H1 (cell line): Measurements from ENCODE around the gene NPL. TPM values are rescaled to one million over a fixed set of nuclear protein-coding genes. Genes with fewer than 3 reads are reported as not detected.

Experiments used
- CTCF ChIA-PET: fragments of 300-600 bp; sonication (Branson Sonifier 250); formaldehyde crosslinking; loops from one replicate; lab custom pipeline; 2021; ENCODE audit not compliant: partially characterized antibody; lab: Charles Lee
- POLR2A ChIA-PET: fragments of 300-600 bp; sonication (Branson Sonifier 250); formaldehyde crosslinking; loops from one replicate; lab custom pipeline; 2021; ENCODE audit warnings: inconsistent platforms; ENCODE audit not compliant: partially characterized antibody; lab: Charles Lee
- DNase-seq, 2 experiments: peaks; one replicate each; pipeline versions ENCODE4 v3.0.0 to v3.0.0-alpha.2; 2010 to 2022; ENCODE audit warnings: low spot score in 2 of 2, low read depth in 1 of 2, mixed read lengths in 1 of 2
- FAIRE-seq: peaks from 2 replicates; lab custom pipeline; 2011; peaks lifted over from hg19 to GRCh38; lab: Jason Lieb, UNC
- H2AFZ ChIP-seq: 2 replicates; pipeline ENCODE4 v1.8.1; 2012; ENCODE audit warnings: low read length, inconsistent platforms
- H2AK5ac ChIP-seq: 2 replicates; pipeline ENCODE4 v1.6.1; 2013; ENCODE audit warnings: low read depth, low read length
- H2BK120ac ChIP-seq: replicated peaks from 2 replicates; pipeline ENCODE3; 2013; ENCODE audit warnings: low read depth, low read length, inconsistent platforms
- H2BK12ac ChIP-seq: 2 replicates; pipeline ENCODE4 v1.6.1; 2013; ENCODE audit warnings: low read depth, low read length
- H2BK15ac ChIP-seq: 2 replicates; pipeline ENCODE4 v1.6.1; 2013; ENCODE audit warnings: low read length
- H2BK20ac ChIP-seq: 2 replicates; pipeline ENCODE4 v1.6.1; 2013; ENCODE audit warnings: low read length
- H2BK5ac ChIP-seq: 2 replicates; pipeline ENCODE4 v1.6.1; 2013; ENCODE audit warnings: low read depth, low read length
- H3K14ac ChIP-seq: 2 replicates; pipeline ENCODE4 v1.6.1; 2013; ENCODE audit warnings: inconsistent platforms; ENCODE audit not compliant: insufficient read length
- H3K18ac ChIP-seq: 2 replicates; pipeline ENCODE4 v1.6.1; 2013; ENCODE audit warnings: low read length; ENCODE audit errors: extremely low read depth
- H3K23ac ChIP-seq: 2 replicates; pipeline ENCODE4 v1.6.1; 2013; ENCODE audit warnings: inconsistent platforms; ENCODE audit not compliant: insufficient read length
- H3K23me2 ChIP-seq: 2 replicates; pipeline ENCODE4 v1.6.1; 2013; ENCODE audit warnings: low read depth, low read length
- H3K27ac ChIP-seq: 2 replicates; pipeline ENCODE4 v1.6.1; 2011; ENCODE audit warnings: low read depth, low read length, inconsistent platforms
- H3K27me3 ChIP-seq, 4 experiments: replicated peaks in 1 of 4; 1 replicate in 1 of 4; 2 replicates in 3 of 4; pipeline versions ENCODE4 v1.6.1 to v1.8.1; 2011 to 2013; ENCODE audit warnings: low read length in 3 of 4, mild to moderate bottlenecking in 3 of 4, inconsistent platforms in 2 of 4, mixed read lengths in 2 of 4, moderate library complexity in 1 of 4; ENCODE audit not compliant: control insufficient read depth in 3 of 4, insufficient read depth in 3 of 4; ENCODE audit errors: extremely low read depth in 1 of 4
- H3K36me3 ChIP-seq, 4 experiments: 2 replicates each; pipeline versions ENCODE4 v1.6.1 to v1.8.1; 2011 to 2013; ENCODE audit warnings: mild to moderate bottlenecking in 4 of 4, low read length in 3 of 4, moderate library complexity in 2 of 4, control low read depth in 1 of 4, inconsistent platforms in 1 of 4; ENCODE audit not compliant: insufficient read depth in 4 of 4, control insufficient read depth in 2 of 4
- H3K4ac ChIP-seq: replicated peaks from 2 replicates; pipeline ENCODE3; 2013; ENCODE audit warnings: low read length, low read depth, mixed read lengths, inconsistent platforms; ENCODE audit not compliant: insufficient read length
- H3K4me1 ChIP-seq, 4 experiments: replicated peaks in 1 of 4; 1 replicate in 1 of 4; 2 replicates in 3 of 4; pipeline versions ENCODE4 v1.6.1 to v1.8.1; 2011 to 2013; ENCODE audit warnings: low read length in 3 of 4, inconsistent platforms in 2 of 4, mixed read lengths in 1 of 4; ENCODE audit not compliant: insufficient read depth in 4 of 4, control insufficient read depth in 3 of 4
- H3K4me2 ChIP-seq, 2 experiments: 2 replicates each; pipeline versions ENCODE4 v1.6.1 to v1.8.1; 2011 to 2013; ENCODE audit warnings: low read depth in 2 of 2, low read length in 2 of 2, control low read depth in 1 of 2, inconsistent platforms in 1 of 2, mild to moderate bottlenecking in 1 of 2; ENCODE audit not compliant: insufficient read depth in 1 of 2
- H3K4me3 ChIP-seq, 4 experiments: fragments of 200-600, 300-600 bp in 1 of 4; sonication (generic), shearing (Covaris generic), sonication (Bioruptor Twin) in 1 of 4; 2 replicates each; pipeline versions ENCODE4 v1.5.1 to v1.8.1; 2011 to 2016; ENCODE audit warnings: low read length in 4 of 4, low read depth in 3 of 4, control low read depth in 2 of 4, inconsistent platforms in 2 of 4, mild to moderate bottlenecking in 2 of 4, mixed read lengths in 1 of 4, moderate library complexity in 1 of 4; ENCODE audit not compliant: insufficient read depth in 2 of 4; ENCODE audit errors: extremely low read depth in 1 of 4
- H3K56ac ChIP-seq: replicated peaks from 2 replicates; pipeline ENCODE3; 2013; ENCODE audit warnings: low read depth, mild to moderate bottlenecking, mixed read lengths, low read length, inconsistent platforms; ENCODE audit not compliant: insufficient read length
- H3K79me1 ChIP-seq: 2 replicates; pipeline ENCODE4 v1.6.1; 2013; ENCODE audit warnings: low read depth, low read length, control low read depth
- H3K79me2 ChIP-seq, 2 experiments: 2 replicates each; pipeline versions ENCODE4 v1.6.1 to v1.8.1; 2012 to 2013; ENCODE audit warnings: low read length in 2 of 2, mild to moderate bottlenecking in 2 of 2, inconsistent platforms in 1 of 2; ENCODE audit not compliant: insufficient read depth in 2 of 2, control insufficient read depth in 1 of 2
- H3K9ac ChIP-seq, 4 experiments: replicated peaks in 1 of 4; 1 replicate in 1 of 4; 2 replicates in 3 of 4; pipeline versions ENCODE4 v1.6.1 to v1.8.1; 2011 to 2013; ENCODE audit warnings: low read depth in 3 of 4, low read length in 3 of 4, control low read depth in 2 of 4, mild to moderate bottlenecking in 2 of 4, moderate library complexity in 2 of 4, inconsistent platforms in 1 of 4; ENCODE audit errors: extremely low read depth in 1 of 4
- H3K9me3 ChIP-seq, 2 experiments: 2 replicates each; pipeline versions ENCODE4 v1.6.1 to v1.8.1; 2012 to 2013; ENCODE audit warnings: mild to moderate bottlenecking in 2 of 2, moderate library complexity in 2 of 2, control low read depth in 1 of 2, inconsistent platforms in 1 of 2, low read depth in 1 of 2, low read length in 1 of 2, mixed read lengths in 1 of 2; ENCODE audit not compliant: insufficient read depth in 2 of 2
- H4K20me1 ChIP-seq, 2 experiments: replicated peaks in 1 of 2; 2 replicates each; pipeline versions ENCODE3 to v1.8.1; 2011 to 2013; ENCODE audit warnings: inconsistent platforms in 2 of 2, low read length in 2 of 2, mild to moderate bottlenecking in 1 of 2; ENCODE audit not compliant: insufficient read depth in 2 of 2, control insufficient read depth in 1 of 2
- H4K5ac ChIP-seq: 2 replicates; pipeline ENCODE4 v1.6.1; 2013; ENCODE audit warnings: low read length, low read depth, mixed read lengths, inconsistent platforms; ENCODE audit not compliant: insufficient read length
- H4K8ac ChIP-seq: 2 replicates; pipeline ENCODE4 v1.8.0; 2013; ENCODE audit warnings: mild to moderate bottlenecking, moderate library complexity, low read length, inconsistent platforms; ENCODE audit not compliant: insufficient read depth; ENCODE audit errors: extremely low read depth
- H4K91ac ChIP-seq: replicated peaks from 2 replicates; pipeline ENCODE3; 2013; ENCODE audit warnings: low read length, mixed read lengths, inconsistent platforms; ENCODE audit not compliant: insufficient read length
- BACH1 ChIP-seq: IDR thresholded peaks from 2 replicates; pipeline ENCODE4 v1.6.1; 2012; ENCODE audit warnings: low read length, improper control_type of control experiment
- CEBPB ChIP-seq: IDR thresholded peaks from 2 replicates; pipeline ENCODE4 v1.6.1; 2012; ENCODE audit warnings: low read depth, low read length
- HDAC2 ChIP-seq, 2 experiments: fragments of 300-600 bp in 1 of 2; sonication (generic) in 1 of 2; IDR thresholded peaks; 2 replicates each; pipeline ENCODE4 v1.6.1; 2011 to 2012; ENCODE audit warnings: low read depth in 2 of 2, low read length in 2 of 2, mild to moderate bottlenecking in 2 of 2, moderate library complexity in 2 of 2, borderline replicate concordance in 1 of 2, inconsistent platforms in 1 of 2
- KDM1A ChIP-seq: fragments of 200-600, 300-600 bp; sonication (generic); IDR thresholded peaks from 2 replicates; pipeline ENCODE4 v1.7.1; 2016; ENCODE audit warnings: mild to moderate bottlenecking, low read length, borderline replicate concordance
- SIRT6 ChIP-seq: IDR thresholded peaks from one replicate; pipeline ENCODE4 v1.7.1; 2012; ENCODE audit warnings: low read length, inconsistent platforms
- TAF1 ChIP-seq: IDR thresholded peaks from 2 replicates; pipeline ENCODE4 v1.6.1; 2011; ENCODE audit warnings: mild to moderate bottlenecking, low read depth, low read length
- WGBS, 2 experiments: shearing (Covaris generic) in 1 of 2; methylation state at CpG; one replicate each; pipeline versions ENCODE4 v1.1.6 to v1.1.7; 2013 to 2015; ENCODE audit warnings: low lambda C conversion rate in 2 of 2, mixed read lengths in 2 of 2, inconsistent platforms in 1 of 2, low coverage in 1 of 2, missing lambda C conversion rate in 1 of 2; ENCODE audit not compliant: insufficient replicate concordance in 2 of 2, insufficient coverage in 1 of 2, insufficient read length in 1 of 2; ENCODE audit errors: extremely low coverage in 1 of 2, missing lambda C conversion rate in 1 of 2; 5-methylcytosine and 5-hydroxymethylcytosine counted together
- polyA plus RNA-seq, 7 experiments: library from polyadenylated mRNA; depleted of rRNA in 3 of 7; stranded (reverse) in 5 of 7; unstranded in 2 of 7; fragments of >200 nt in 5 of 7; fragments of 200-250 nt in 2 of 7; gene quantifications; 1 replicate in 5 of 7; 2 replicates in 1 of 7; 4 replicates in 1 of 7; pipeline versions ENCODE4 v1.2.1 to v1.2.3, GENCODE V29; 2011 to 2013; ENCODE audit warnings: missing spikeins in 2 of 7, mixed read lengths in 2 of 7
- total RNA-seq: library from RNA; stranded (reverse); fragmentation: NEBNext Ultra II Directional; extraction: Animal tissue kit (Norgen Biotek cat#: 25700); gene quantifications from 2 replicates; pipeline ENCODE4 v1.2.1, GENCODE V29; 2021
- TF ChIP-seq, protein P1 (sequence below): IDR thresholded peaks from 2 replicates; pipeline ENCODE4 v1.6.1; 2012; ENCODE audit warnings: inconsistent platforms

NPL gene
- total and polyA plus RNA-seq, 2 of the 8 experiments (the other 6 are each of a cell fraction or from before 2014, with no cell fraction given) = 2.2 to 4.4 TPM

DNA sequence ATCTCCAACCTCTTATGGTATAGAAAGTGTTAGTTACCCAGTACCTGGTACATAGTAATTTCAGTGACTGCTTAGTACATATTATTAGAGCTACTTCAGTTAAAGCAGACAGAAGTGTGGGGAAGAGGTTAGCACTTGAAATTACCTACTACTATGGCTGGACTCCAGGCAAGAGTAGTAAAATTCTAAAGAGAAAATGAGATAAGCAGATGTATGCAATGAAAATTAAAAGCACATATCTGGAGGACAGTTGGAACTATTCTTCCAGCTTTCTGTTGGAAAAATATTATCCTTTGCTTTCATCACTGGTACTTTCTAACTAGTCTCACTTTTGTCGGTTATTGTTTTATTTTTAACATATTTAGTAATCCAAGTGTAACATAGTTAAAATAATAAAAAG is 73.3 kb downstream of the NPL start:
- Histone ChIP-seq H2AK5ac (no peak overlapping the region), H3K79me2 (peaks cover 0 to 58% of the 10 kb centered on the region in 2 experiments; a peak in 3 of 4 replicates), H2AFZ (no peak overlapping the region), H3K23me2 (no peaks in the 10 kb centered on the region), H2BK20ac (no peak overlapping the region), H2BK120ac (no peak overlapping the region), H3K56ac (no peak overlapping the region), H4K20me1 (peaks cover 2 to 4% of the 10 kb centered on the region in 2 experiments), H3K79me1 (no peaks in the 10 kb centered on the region), H3K9ac (no peak overlapping the region), H3K18ac (no peak overlapping the region), H3K4ac (no peak overlapping the region), H3K36me3 (peaks cover 45 to 100% (median 94%) of the 10 kb centered on the region in 4 experiments), H3K27ac (no peak overlapping the region), H2BK12ac (no peak overlapping the region), H3K4me1 (no peaks in the 10 kb centered on the region), H3K4me3 (no peak overlapping the region), H3K9me3 (no peaks in the 10 kb centered on the region)
- CTCF ChIA-PET = no interaction called here
- DNase-seq (no peak), FAIRE-seq (no peak)
- POLR2A ChIA-PET = interaction anchor here (1.3 to 8.2 kb wide), 5 partner anchors 10 to 22 kb away, joined by 6 to 93 read pairs (median 10); no protein-coding TSS in a partner anchor
- 89% methylated on average over 1 of the region's 1 CpG; no CpG with 5 or more reads in 1 of the 2 experiments for WGBS, 2 experiments
- TF ChIP-seq KDM1A (no peak), HDAC2 (IDR thresholded peaks at IDR 0.05; ENCODE audit: borderline replicate concordance in 1 of 2, low read depth in 2 of 2, low read length in 2 of 2) (no peak), SIRT6 (no peak), CEBPB (no peak), TAF1 (no peak), BACH1 (no peak)
- TF ChIP-seq, protein P1, sequence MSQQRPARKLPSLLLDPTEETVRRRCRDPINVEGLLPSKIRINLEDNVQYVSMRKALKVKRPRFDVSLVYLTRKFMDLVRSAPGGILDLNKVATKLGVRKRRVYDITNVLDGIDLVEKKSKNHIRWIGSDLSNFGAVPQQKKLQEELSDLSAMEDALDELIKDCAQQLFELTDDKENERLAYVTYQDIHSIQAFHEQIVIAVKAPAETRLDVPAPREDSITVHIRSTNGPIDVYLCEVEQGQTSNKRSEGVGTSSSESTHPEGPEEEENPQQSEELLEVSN = no peak
- TF ChIP-seq, all 59 proteins: peak for 0
- Histone ChIP-seq H3K14ac (no peak overlapping the region), H3K27me3 (no peaks in the 10 kb centered on the region), H3K4me2 (no peak overlapping the region), H4K8ac (no peak overlapping the region), H2BK15ac (no peak overlapping the region), H3K23ac (no peak overlapping the region), H4K91ac (no peak overlapping the region), H4K5ac (no peak overlapping the region), H2BK5ac (no peak overlapping the region)
